SKM-1 (cell line): ENCODE results near the gene CRTC2.

Source experiments
- DNase-seq: peaks from one replicate; lab custom pipeline; 2025; ENCODE audit not compliant: unreplicated experiment; lab: John Stamatoyannopoulos, UW

Gene CRTC2

GRCh38 chr1:153951183-153951582 lies 7.2 kb downstream of the CRTC2 start:
- no peak for DNase-seq

GRCh38 chr1:153946622-153947241 lies 11.7 kb downstream of the CRTC2 start, which contains the start of gene DENND4B:
DENND4B (minus strand) TSS chr1:153946718; CDS start chr1:153944374, 2,344 bp downstream.
- peak; percentile 86 for DNase-seq

- DNase-seq: peak; percentile 99
Measured at GRCh38 chr1:153945795-153946621, 12.4 kb downstream of the CRTC2 start.

GRCh38 chr1:153945131-153945794 lies 13.1 kb downstream of the CRTC2 start:
- peak; percentile 91 for DNase-seq

GRCh38 chr1:153944827-153945117 lies 13.6 kb downstream of the CRTC2 start:
- DNase-seq: no peak

GRCh38 chr1:153944005-153944826 lies 14.2 kb downstream of the CRTC2 start:
- DNase-seq: no peak

GRCh38 chr1:153942766-153943549 lies 15.5 kb downstream of the CRTC2 start:
- DNase-seq: no peak

- DNase-seq: no peak
Measured at GRCh38 chr1:153941826-153942725, 16.3 kb downstream of the CRTC2 start.

- no peak for DNase-seq
Measured at GRCh38 chr1:153940756-153941155, 17.7 kb downstream of the CRTC2 start.

- DNase-seq: no peak
Measured at GRCh38 chr1:153939476-153939875, 18.9 kb downstream of the CRTC2 start.

- no peak for DNase-seq
Measured at GRCh38 chr1:153938996-153939395, 19.4 kb downstream of the CRTC2 start.

- DNase-seq: no peak
Measured at GRCh38 chr1:153937331-153937730, 21.1 kb downstream of the CRTC2 start.

- DNase-seq: no peak
Measured at GRCh38 chr1:153936011-153936802, 22.2 kb downstream of the CRTC2 start.

GRCh38 chr1:153934746-153935145 lies 23.7 kb downstream of the CRTC2 start:
- DNase-seq: no peak

- no peak for DNase-seq
Measured at GRCh38 chr1:153933955-153934354, 24.5 kb downstream of the CRTC2 start.

GRCh38 chr1:153933430-153933829 lies 25.0 kb downstream of the CRTC2 start:
- no peak for DNase-seq

GRCh38 chr1:153932156-153933131 lies 26.0 kb downstream of the CRTC2 start:
- DNase-seq: no peak
